Measurements from ENCODE around the gene COL9A3.

Gene COL9A3

DNA sequence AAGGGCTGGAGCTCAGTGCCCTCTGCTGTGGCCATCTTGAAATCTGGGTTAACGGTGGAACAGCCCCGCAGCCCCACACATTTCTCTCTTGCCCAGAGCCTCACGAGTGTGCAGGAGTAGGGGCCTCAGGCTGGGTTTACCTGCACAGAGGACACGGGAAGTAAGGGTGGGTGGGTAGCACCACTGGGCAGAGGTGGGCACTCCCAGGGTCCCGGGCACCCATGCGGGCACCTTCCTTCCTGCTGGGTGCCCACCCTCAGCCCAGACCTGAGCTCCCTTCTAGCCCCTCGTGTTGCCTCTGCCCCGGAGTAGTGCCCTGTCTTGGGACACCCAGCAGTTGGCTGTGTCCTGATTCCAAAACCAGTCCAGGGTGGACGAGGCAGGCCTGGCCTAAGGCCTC is 11.2 kb downstream of the COL9A3 start:
- Histone ChIP-seq H3K9ac (ENCODE audit: low read length) (no peak overlapping the region), H2AFZ (ENCODE audit: low read depth, low read length, severe bottlenecking) (no peak overlapping the region), H3K4me2 (ENCODE audit: low read depth, low read length, poor library complexity, severe bottlenecking) (no peak overlapping the region), H3K27me3 (ENCODE audit: low read length) (no peaks in the 10 kb centered on the region), H3K27ac (ENCODE audit: low read depth, low read length) (no peak overlapping the region), H3K4me3 (ENCODE audit: insufficient read depth, low read length, poor library complexity, severe bottlenecking) (no peak overlapping the region), H3K36me3 (ENCODE audit: low read length) (no peaks in the 10 kb centered on the region), H3K79me2 (ENCODE audit: insufficient read depth, low read length) (no peaks in the 10 kb centered on the region), H3K9me3 (ENCODE audit: insufficient read depth, low read length) (no peaks in the 10 kb centered on the region), H3K9me2 (replicated peaks; ENCODE audit: insufficient read depth, low read length) (no peaks in the 10 kb centered on the region), H3F3A (ENCODE audit: insufficient read depth) (no peaks in the 10 kb centered on the region), H4K20me1 (ENCODE audit: low read depth, low read length) (no peaks in the 10 kb centered on the region)
- TF ChIP-seq EZH2phosphoT487 (conservative IDR thresholded peaks at IDR 0.05; ENCODE audit: low read length), result no peak
- TF ChIP-seq, protein P1, sequence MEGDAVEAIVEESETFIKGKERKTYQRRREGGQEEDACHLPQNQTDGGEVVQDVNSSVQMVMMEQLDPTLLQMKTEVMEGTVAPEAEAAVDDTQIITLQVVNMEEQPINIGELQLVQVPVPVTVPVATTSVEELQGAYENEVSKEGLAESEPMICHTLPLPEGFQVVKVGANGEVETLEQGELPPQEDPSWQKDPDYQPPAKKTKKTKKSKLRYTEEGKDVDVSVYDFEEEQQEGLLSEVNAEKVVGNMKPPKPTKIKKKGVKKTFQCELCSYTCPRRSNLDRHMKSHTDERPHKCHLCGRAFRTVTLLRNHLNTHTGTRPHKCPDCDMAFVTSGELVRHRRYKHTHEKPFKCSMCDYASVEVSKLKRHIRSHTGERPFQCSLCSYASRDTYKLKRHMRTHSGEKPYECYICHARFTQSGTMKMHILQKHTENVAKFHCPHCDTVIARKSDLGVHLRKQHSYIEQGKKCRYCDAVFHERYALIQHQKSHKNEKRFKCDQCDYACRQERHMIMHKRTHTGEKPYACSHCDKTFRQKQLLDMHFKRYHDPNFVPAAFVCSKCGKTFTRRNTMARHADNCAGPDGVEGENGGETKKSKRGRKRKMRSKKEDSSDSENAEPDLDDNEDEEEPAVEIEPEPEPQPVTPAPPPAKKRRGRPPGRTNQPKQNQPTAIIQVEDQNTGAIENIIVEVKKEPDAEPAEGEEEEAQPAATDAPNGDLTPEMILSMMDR (IDR thresholded peaks at IDR 0.05; ENCODE audit: insufficient read depth, low read length, poor library complexity, severe bottlenecking), result no peak

DNA sequence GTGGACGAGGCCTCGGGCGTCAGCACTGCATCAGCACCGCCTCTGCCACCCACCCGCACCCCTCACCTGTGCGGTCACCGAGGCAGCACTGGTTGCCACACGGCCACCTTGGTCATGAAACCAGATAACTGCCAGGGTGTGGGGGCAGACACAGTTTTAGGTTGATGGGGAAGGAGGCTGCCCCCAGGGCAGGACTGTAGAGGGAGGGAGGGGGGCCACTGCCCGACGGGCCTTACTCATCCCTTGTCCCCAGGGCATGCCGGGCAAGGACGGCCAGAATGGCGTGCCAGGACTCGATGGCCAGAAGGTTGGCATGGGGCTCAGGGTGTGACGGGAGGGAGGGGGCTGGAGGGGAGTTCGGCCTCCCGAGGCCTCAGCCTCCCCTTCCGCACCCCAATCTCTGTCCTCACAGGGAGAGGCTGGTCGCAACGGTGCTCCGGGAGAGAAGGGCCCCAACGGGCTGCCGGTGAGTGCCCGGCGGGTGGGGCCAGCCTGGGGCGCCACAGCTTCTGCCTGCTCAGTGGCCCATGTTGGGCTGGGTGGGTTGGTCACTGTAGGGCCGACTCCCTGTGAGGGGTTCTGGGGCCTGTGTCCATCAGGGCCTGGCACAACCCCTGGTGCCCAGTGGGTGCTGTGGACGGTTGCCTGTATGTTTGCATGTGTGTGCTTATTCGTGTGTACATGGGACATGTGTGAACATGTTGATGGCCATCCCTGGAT is 11.8 kb downstream of the COL9A3 start:
- Histone ChIP-seq H3K27ac (ENCODE audit: low read depth, low read length) (no peak overlapping the region), H3F3A (ENCODE audit: insufficient read depth) (no peaks in the 10 kb centered on the region), H2AFZ (ENCODE audit: low read depth, low read length, severe bottlenecking) (no peak overlapping the region), H3K79me2 (ENCODE audit: insufficient read depth, low read length) (no peaks in the 10 kb centered on the region), H3K9ac (ENCODE audit: low read length) (no peak overlapping the region), H4K20me1 (ENCODE audit: low read depth, low read length) (no peaks in the 10 kb centered on the region), H3K4me2 (ENCODE audit: low read depth, low read length, poor library complexity, severe bottlenecking) (no peak overlapping the region), H3K36me3 (ENCODE audit: low read length) (no peaks in the 10 kb centered on the region), H3K9me3 (ENCODE audit: insufficient read depth, low read length) (no peaks in the 10 kb centered on the region), H3K27me3 (ENCODE audit: low read length) (no peaks in the 10 kb centered on the region), H3K4me3 (ENCODE audit: insufficient read depth, low read length, poor library complexity, severe bottlenecking) (no peak overlapping the region), H3K9me2 (replicated peaks; ENCODE audit: insufficient read depth, low read length) (no peaks in the 10 kb centered on the region)
- TF ChIP-seq, protein P1 (IDR thresholded peaks at IDR 0.05; ENCODE audit: insufficient read depth, low read length, poor library complexity, severe bottlenecking), result no peak
- no peak for TF ChIP-seq EZH2phosphoT487 (conservative IDR thresholded peaks at IDR 0.05; ENCODE audit: low read length)

DNA sequence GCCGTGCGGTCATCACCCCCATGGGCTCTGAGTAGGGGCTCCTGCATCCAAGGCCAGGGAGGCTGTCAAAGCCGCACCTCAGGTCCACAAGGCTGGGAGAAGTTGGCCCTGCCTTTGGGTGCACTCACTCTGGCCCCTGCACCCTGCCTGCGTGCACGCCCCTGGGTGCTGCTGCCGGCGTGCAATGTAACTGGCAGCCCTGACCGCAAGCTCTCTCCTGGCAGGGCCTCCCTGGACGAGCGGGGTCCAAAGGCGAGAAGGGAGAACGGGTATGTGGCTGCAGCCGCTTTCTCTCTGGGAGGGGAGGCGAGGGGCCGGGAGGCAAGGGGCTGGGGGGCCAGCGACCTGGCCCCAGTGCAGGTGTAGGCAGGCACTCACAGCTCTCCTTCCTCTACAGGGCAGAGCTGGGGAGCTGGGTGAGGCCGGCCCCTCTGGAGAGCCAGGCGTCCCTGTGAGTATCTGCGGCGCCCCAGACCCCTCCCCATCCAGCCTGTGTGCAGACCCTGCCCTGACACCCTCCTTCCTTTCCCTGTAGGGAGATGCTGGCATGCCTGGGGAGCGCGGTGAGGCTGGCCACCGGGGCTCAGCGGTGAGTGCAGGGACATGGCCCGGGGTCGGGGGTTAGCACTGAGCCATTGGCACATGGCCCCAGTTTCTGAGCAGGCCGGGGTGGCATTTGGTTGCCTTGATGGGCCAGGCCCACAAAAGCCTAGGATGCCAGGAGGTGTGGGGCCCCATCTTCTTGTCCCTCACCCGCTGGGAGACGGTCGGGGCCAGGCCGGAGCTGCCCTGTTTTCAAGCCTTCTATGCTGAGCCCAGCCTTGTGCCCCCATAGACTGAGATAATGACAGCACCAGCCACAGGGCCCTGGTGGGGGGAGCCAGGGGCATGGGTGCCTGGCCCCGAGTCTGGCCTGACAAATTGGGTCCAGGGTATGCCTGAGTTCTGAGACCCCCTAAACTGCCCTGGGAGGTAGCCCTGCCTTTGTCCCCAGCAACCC is 12.7 kb downstream of the COL9A3 start:
- Histone ChIP-seq H3K79me2 (ENCODE audit: insufficient read depth, low read length) (no peaks in the 10 kb centered on the region), H3K4me3 (ENCODE audit: insufficient read depth, low read length, poor library complexity, severe bottlenecking) (no peak overlapping the region), H3K4me2 (ENCODE audit: low read depth, low read length, poor library complexity, severe bottlenecking) (no peak overlapping the region), H3K9me2 (replicated peaks; ENCODE audit: insufficient read depth, low read length) (no peaks in the 10 kb centered on the region), H3K27ac (ENCODE audit: low read depth, low read length) (no peak overlapping the region), H3K9me3 (ENCODE audit: insufficient read depth, low read length) (no peaks in the 10 kb centered on the region), H4K20me1 (ENCODE audit: low read depth, low read length) (no peaks in the 10 kb centered on the region), H3K9ac (ENCODE audit: low read length) (no peak overlapping the region), H2AFZ (ENCODE audit: low read depth, low read length, severe bottlenecking) (no peak overlapping the region), H3F3A (ENCODE audit: insufficient read depth) (no peaks in the 10 kb centered on the region), H3K27me3 (ENCODE audit: low read length) (no peaks in the 10 kb centered on the region), H3K36me3 (ENCODE audit: low read length) (no peaks in the 10 kb centered on the region)
- TF ChIP-seq, protein P1 (IDR thresholded peaks at IDR 0.05; ENCODE audit: insufficient read depth, low read length, poor library complexity, severe bottlenecking), result no peak
- TF ChIP-seq EZH2phosphoT487 (conservative IDR thresholded peaks at IDR 0.05; ENCODE audit: low read length), result no peak

Measured in SU-DHL-6 (cell line).